Uterus (tissue), 2 donors: ENCODE data around the gene PROZ.

Source experiments
- POLR2A ChIP-seq, 2 donors: fragments of 450-650 bp; IDR thresholded peaks; one replicate each; pipeline ENCODE4 v1.6.1; 2016; ENCODE audit warnings: antibody characterized with exemption in 2 of 2, mild to moderate bottlenecking in 1 of 2, moderate library complexity in 1 of 2
- TF ChIP-seq, protein P1 (sequence below), 4 experiments: fragments of 200-600 bp in 2 of 4; fragments of 450-650 bp in 2 of 4; sonication (generic) in 2 of 4; IDR thresholded peaks; one replicate each; pipeline ENCODE4 v1.5.1; 2016 to 2019; ENCODE audit warnings: antibody characterized with exemption in 4 of 4, mild to moderate bottlenecking in 2 of 4, moderate library complexity in 1 of 4

DNA sequence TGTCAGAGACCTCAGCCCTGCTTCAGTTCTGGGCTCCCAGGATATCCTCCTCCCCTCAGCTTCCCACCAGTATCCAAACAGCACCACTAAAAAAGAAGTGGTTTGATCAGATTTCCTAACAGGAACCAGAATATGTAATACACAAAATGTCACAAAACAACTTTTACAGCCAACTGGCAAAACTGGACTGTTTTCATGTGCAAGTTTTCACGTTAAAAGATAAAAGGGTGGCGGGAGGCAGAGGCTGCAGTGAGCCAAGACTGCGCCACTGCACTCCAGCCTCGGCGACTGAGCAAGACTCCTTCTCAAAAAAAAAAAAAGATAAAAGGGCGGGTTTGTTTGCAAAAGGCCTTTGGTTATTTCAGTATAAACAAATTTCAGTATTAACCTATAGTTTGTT, 36.9 kb downstream of the PROZ start:
- TF ChIP-seq, protein P1, sequence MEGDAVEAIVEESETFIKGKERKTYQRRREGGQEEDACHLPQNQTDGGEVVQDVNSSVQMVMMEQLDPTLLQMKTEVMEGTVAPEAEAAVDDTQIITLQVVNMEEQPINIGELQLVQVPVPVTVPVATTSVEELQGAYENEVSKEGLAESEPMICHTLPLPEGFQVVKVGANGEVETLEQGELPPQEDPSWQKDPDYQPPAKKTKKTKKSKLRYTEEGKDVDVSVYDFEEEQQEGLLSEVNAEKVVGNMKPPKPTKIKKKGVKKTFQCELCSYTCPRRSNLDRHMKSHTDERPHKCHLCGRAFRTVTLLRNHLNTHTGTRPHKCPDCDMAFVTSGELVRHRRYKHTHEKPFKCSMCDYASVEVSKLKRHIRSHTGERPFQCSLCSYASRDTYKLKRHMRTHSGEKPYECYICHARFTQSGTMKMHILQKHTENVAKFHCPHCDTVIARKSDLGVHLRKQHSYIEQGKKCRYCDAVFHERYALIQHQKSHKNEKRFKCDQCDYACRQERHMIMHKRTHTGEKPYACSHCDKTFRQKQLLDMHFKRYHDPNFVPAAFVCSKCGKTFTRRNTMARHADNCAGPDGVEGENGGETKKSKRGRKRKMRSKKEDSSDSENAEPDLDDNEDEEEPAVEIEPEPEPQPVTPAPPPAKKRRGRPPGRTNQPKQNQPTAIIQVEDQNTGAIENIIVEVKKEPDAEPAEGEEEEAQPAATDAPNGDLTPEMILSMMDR (IDR thresholded peaks at IDR 0.05) = no peak
- no peak for TF ChIP-seq POLR2A (IDR thresholded peaks at IDR 0.05)
